ENCODE measurements around the gene RAB31.

RAB31 gene

GRCh38 chr18:9820719-9821118 is 112.6 kb downstream of the RAB31 start:
- Histone ChIP-seq H3K27ac (no peak overlapping the region), H3K4me3 (ENCODE audit: low read depth, low read length) (no peak overlapping the region), H3K27me3 (replicated peaks) (no peaks in the 10 kb centered on the region), H3K36me3 (replicated peaks) (peaks cover 3% of the 10 kb centered on the region)
- DNase-seq, result no peak
- in situ Hi-C loops (cut with HindIII; ENCODE audit: low pct_ligation_motif_present, low sequenced_read_pairs), result no loop called here
- no peak for TF ChIP-seq CTCF (IDR thresholded peaks at IDR 0.05; ENCODE audit: low read depth, low read length, missing control alignments)

- H3K4me3 ChIP-seq (ENCODE audit: low read depth, low read length), result no peak overlapping the region
- H3K27ac ChIP-seq, result no peak overlapping the region
- in situ Hi-C loops (cut with HindIII; ENCODE audit: low pct_ligation_motif_present, low sequenced_read_pairs), result no loop called here
- TF ChIP-seq CTCF (IDR thresholded peaks at IDR 0.05; ENCODE audit: low read depth, low read length, missing control alignments), result no peak
- H3K27me3 ChIP-seq (replicated peaks), result no peaks in the 10 kb centered on the region
- no peak for DNase-seq
- H3K36me3 ChIP-seq (replicated peaks), result peaks cover 1% of the 10 kb centered on the region
Observed at GRCh38 chr18:9822587-9823185, 114.6 kb downstream of the RAB31 start.

- H3K4me3 ChIP-seq (ENCODE audit: low read depth, low read length), result no peak overlapping the region
- H3K27ac ChIP-seq, result peak overlapping the region; percentile 4
- no peak for TF ChIP-seq CTCF (IDR thresholded peaks at IDR 0.05; ENCODE audit: low read depth, low read length, missing control alignments)
- peak; percentile 49 for DNase-seq
- no peaks in the 10 kb centered on the region for H3K36me3 ChIP-seq (replicated peaks)
- no peaks in the 10 kb centered on the region for H3K27me3 ChIP-seq (replicated peaks)
- in situ Hi-C loops (cut with HindIII; ENCODE audit: low pct_ligation_motif_present, low sequenced_read_pairs), result no loop called here
Observed at GRCh38 chr18:9823805-9824473, 115.8 kb downstream of the RAB31 start.

- TF ChIP-seq CTCF (IDR thresholded peaks at IDR 0.05; ENCODE audit: low read depth, low read length, missing control alignments), result no peak
- H3K27ac ChIP-seq, result peak overlapping the region; percentile 57
Observed at GRCh38 chr18:9824474-9824832, 116.4 kb downstream of the RAB31 start.

GRCh38 chr18:9824952-9825371 is 116.9 kb downstream of the RAB31 start:
- in situ Hi-C loops (cut with HindIII; ENCODE audit: low pct_ligation_motif_present, low sequenced_read_pairs), result no loop called here
- peak overlapping the region; percentile 57 for H3K27ac ChIP-seq
- DNase-seq, result no peak
- H3K4me3 ChIP-seq (ENCODE audit: low read depth, low read length), result no peak overlapping the region
- H3K36me3 ChIP-seq (replicated peaks), result peaks cover 3% of the 10 kb centered on the region
- no peak for TF ChIP-seq CTCF (IDR thresholded peaks at IDR 0.05; ENCODE audit: low read depth, low read length, missing control alignments)
- no peaks in the 10 kb centered on the region for H3K27me3 ChIP-seq (replicated peaks)

More at GRCh38 chr18:9824474-9824832, 116.4 kb downstream of the RAB31 start:
- DNase-seq, result no peak
- in situ Hi-C loops (cut with HindIII; ENCODE audit: low pct_ligation_motif_present, low sequenced_read_pairs), result no loop called here
- no peaks in the 10 kb centered on the region for H3K27me3 ChIP-seq (replicated peaks)
- no peak overlapping the region for H3K4me3 ChIP-seq (ENCODE audit: low read depth, low read length)
- peaks cover 3% of the 10 kb centered on the region for H3K36me3 ChIP-seq (replicated peaks)
